K562 (cell line): ENCODE measurements around the gene RNF114. TPM values are rescaled to one million over a fixed set of nuclear protein-coding genes. Genes with fewer than 3 reads are reported as not detected.

Experiments
- CHD1 ChIP-seq: fragments of 200-600 bp; sonication (generic); IDR thresholded peaks from one replicate; pipeline ENCODE4 v1.6.1; 2012; ENCODE audit warnings: mild to moderate bottlenecking, moderate library complexity, low read length, inconsistent platforms
- CREB1 ChIP-seq, 2 experiments: sonication (generic) in 1 of 2; formaldehyde crosslinking in 1 of 2; IDR thresholded peaks; 2 replicates each; pipeline versions ENCODE4 v1.6.1 to v1.8.0; 2012 to 2022; ENCODE audit warnings: inconsistent platforms in 1 of 2, mild to moderate bottlenecking in 1 of 2, missing genetic modification reagents in 1 of 2, moderate library complexity in 1 of 2
- CXXC5 ChIP-seq: fragments of 250-450 bp; sonication (Bioruptor Pico); IDR thresholded peaks from 2 replicates; pipeline ENCODE4 v1.8.0; 2022; ENCODE audit warnings: inconsistent platforms, mild to moderate bottlenecking, moderate library complexity
- FOXM1 ChIP-seq, 2 experiments: fragments of 450-650 bp in 1 of 2; sonication (generic) in 1 of 2; formaldehyde crosslinking in 1 of 2; IDR thresholded peaks; 2 replicates each; pipeline versions ENCODE4 v1.6.1 to v1.9.0; 2017 to 2022; ENCODE audit warnings: low read depth in 2 of 2, mild to moderate bottlenecking in 2 of 2, missing genetic modification reagents in 1 of 2, moderate library complexity in 1 of 2
- GTF2F1 ChIP-seq: IDR thresholded peaks from 2 replicates; pipeline ENCODE4 v1.6.1; 2011; ENCODE audit warnings: low read depth, low read length, improper control_type of control experiment
- GTF3C2 ChIP-seq: IDR thresholded peaks from 3 replicates; pipeline ENCODE4 v1.6.1; 2011; ENCODE audit warnings: borderline replicate concordance, mild to moderate bottlenecking, moderate library complexity; ENCODE audit not compliant: insufficient read length; ENCODE audit errors: extremely low read depth
- IFI16 ChIP-seq: fragments of 250-450 bp; sonication (Bioruptor Pico); IDR thresholded peaks from 2 replicates; pipeline ENCODE4 v2.1.2; 2022; ENCODE audit warnings: mild to moderate bottlenecking, inconsistent platforms
- KLF13 ChIP-seq: fragments of 450-650 bp; IDR thresholded peaks from 2 replicates; pipeline ENCODE4 v1.6.1; 2016; ENCODE audit warnings: missing genetic modification characterization, low read depth, mild to moderate bottlenecking, missing compliant biosample characterization, moderate library complexity, borderline replicate concordance
- LCOR ChIP-seq: sonication (generic); formaldehyde crosslinking; IDR thresholded peaks from 2 replicates; pipeline ENCODE4 v1.8.0; 2022; ENCODE audit warnings: mild to moderate bottlenecking, missing genetic modification reagents
- LEF1 ChIP-seq: fragments of 450-650 bp; IDR thresholded peaks from 2 replicates; pipeline ENCODE4 v1.6.1; 2016; ENCODE audit warnings: mild to moderate bottlenecking
- NR4A1 ChIP-seq, 2 experiments: fragments of 250-450 bp in 1 of 2; fragments of 450-650 bp in 1 of 2; sonication (Bioruptor Pico) in 1 of 2; IDR thresholded peaks; 2 replicates each; pipeline versions ENCODE4 v1.4.0 to v1.6.1; 2016 to 2020; ENCODE audit warnings: mild to moderate bottlenecking in 2 of 2, missing compliant biosample characterization in 1 of 2, missing genetic modification characterization in 1 of 2, moderate library complexity in 1 of 2
- PTRF ChIP-seq: fragments of 450-650 bp; IDR thresholded peaks from 2 replicates; pipeline ENCODE4 v1.6.1; 2016; ENCODE audit warnings: mild to moderate bottlenecking, missing genetic modification characterization, missing compliant biosample characterization
- SFPQ ChIP-seq: fragments of 200-400 bp; formaldehyde crosslinking; IDR thresholded peaks from 2 replicates; pipeline ENCODE4 v1.6.1; 2017; ENCODE audit warnings: mild to moderate bottlenecking, low read depth, low read length, moderate library complexity
- ZC3H11A ChIP-seq: IDR thresholded peaks from 2 replicates; pipeline ENCODE4 v1.6.1; 2012; ENCODE audit warnings: low read depth, low read length, improper control_type of control experiment
- ZFP91 ChIP-seq: sonication (generic); formaldehyde crosslinking; IDR thresholded peaks from 2 replicates; pipeline ENCODE4 v1.8.0; 2022; ENCODE audit warnings: mild to moderate bottlenecking, missing genetic modification reagents
- ZNF23 ChIP-seq: fragments of 250-450 bp; sonication (Bioruptor Pico); IDR thresholded peaks from 2 replicates; pipeline ENCODE4 v1.4.0; 2020; ENCODE audit warnings: mild to moderate bottlenecking
- ZNF431 ChIP-seq: sonication (generic); formaldehyde crosslinking; IDR thresholded peaks from 2 replicates; pipeline ENCODE4 v1.8.0; 2022; ENCODE audit warnings: mild to moderate bottlenecking, missing genetic modification reagents
- ZNF668 ChIP-seq: fragments of 250-450 bp; sonication (Bioruptor Pico); IDR thresholded peaks from 2 replicates; pipeline ENCODE4 v1.8.0; 2022; ENCODE audit warnings: mild to moderate bottlenecking, inconsistent platforms
- ZNF717 ChIP-seq: fragments of 250-450 bp; sonication (Bioruptor Pico); IDR thresholded peaks from 2 replicates; pipeline ENCODE4 v1.5.0; 2021
- polyA plus RNA-seq, 8 experiments: library from polyadenylated mRNA; depleted of rRNA in 4 of 8; stranded (reverse) in 5 of 8; unstranded in 3 of 8; fragments of >200 nt; fragmentation: Nextera tagmentation in 2 of 8; fragmentation: Illumina TruSeq in 1 of 8; extraction: Ambion mirVana in 2 of 8; extraction: Trizol in 1 of 8; gene quantifications; 2 replicates each; pipeline versions ENCODE4 v1.2.1 to v1.2.3, GENCODE V29; 2011 to 2014; ENCODE audit warnings: inconsistent platforms in 1 of 8, missing spikeins in 1 of 8
- total RNA-seq, 7 experiments: library from RNA; depleted of rRNA in 6 of 7; stranded (reverse); fragments of >200 nt in 6 of 7; fragmentation: Illumina TruSeq in 2 of 7; extraction: Trizol in 2 of 7; gene quantifications; 2 replicates each; pipeline versions ENCODE4 v1.2.1 to v1.2.3, GENCODE V29; 2011 to 2021; ENCODE audit warnings: low replicate concordance in 1 of 7
- TF ChIP-seq, protein P1 (sequence below): fragments of 200-800 bp; sonication (Bioruptor generic); IDR thresholded peaks from 2 replicates; pipeline ENCODE4 v1.6.1; 2017; ENCODE audit warnings: missing genetic modification characterization, missing compliant biosample characterization

Gene RNF114
- total and polyA plus RNA-seq, 9 of the 15 experiments (the other 6 are each of a cell fraction or from before 2014, with no cell fraction given): 38.6 to 111 (median 62.6) TPM

- TF ChIP-seq ZFP91 (no peak), ZNF717 (no peak), NR4A1 (CRISPR knock-in tag; IDR thresholded peaks at IDR 0.05) (no peak), NR4A1 (tag; IDR thresholded peaks at IDR 0.05) (no peak), GTF2F1 (no peak), ZNF668 (peak; percentile 75; the same call in 1 of the 2 replicates), LEF1 (no peak), PTRF (tag) (no peak), ZNF431 (CRISPR knock-in tag) (no peak), ZC3H11A (no peak), GTF3C2 (no peak), CREB1 (IDR thresholded peaks at IDR 0.05) (no peak), CREB1 (CRISPR knock-in tag; IDR thresholded peaks at IDR 0.05) (no peak), CXXC5 (CRISPR knock-in tag) (peak; percentile 39; the same call in 1 of the 2 replicates), LCOR (CRISPR knock-in tag) (no peak), FOXM1 (IDR thresholded peaks at IDR 0.05; ENCODE audit: low read depth) (no peak), FOXM1 (CRISPR knock-in tag; IDR thresholded peaks at IDR 0.05; ENCODE audit: low read depth) (no peak), CHD1 (no peak), ZNF23 (CRISPR knock-in tag) (no peak), IFI16 (CRISPR knock-in tag) (no peak), SFPQ (no peak), KLF13 (no peak)
- TF ChIP-seq, protein P1, sequence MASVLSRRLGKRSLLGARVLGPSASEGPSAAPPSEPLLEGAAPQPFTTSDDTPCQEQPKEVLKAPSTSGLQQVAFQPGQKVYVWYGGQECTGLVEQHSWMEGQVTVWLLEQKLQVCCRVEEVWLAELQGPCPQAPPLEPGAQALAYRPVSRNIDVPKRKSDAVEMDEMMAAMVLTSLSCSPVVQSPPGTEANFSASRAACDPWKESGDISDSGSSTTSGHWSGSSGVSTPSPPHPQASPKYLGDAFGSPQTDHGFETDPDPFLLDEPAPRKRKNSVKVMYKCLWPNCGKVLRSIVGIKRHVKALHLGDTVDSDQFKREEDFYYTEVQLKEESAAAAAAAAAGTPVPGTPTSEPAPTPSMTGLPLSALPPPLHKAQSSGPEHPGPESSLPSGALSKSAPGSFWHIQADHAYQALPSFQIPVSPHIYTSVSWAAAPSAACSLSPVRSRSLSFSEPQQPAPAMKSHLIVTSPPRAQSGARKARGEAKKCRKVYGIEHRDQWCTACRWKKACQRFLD (CRISPR knock-in tag): no peak
These were observed 57.1 kb downstream of the RNF114 start (continued) for GRCh38 chr20:49993301-49993751.
